Mesodermal cell (in vitro differentiated cells): ENCODE results near the gene ARHGAP36. TPM values are rescaled to one million over a fixed set of nuclear protein-coding genes. Genes with fewer than 3 reads are reported as not detected.

ENCODE experiments used
- H3K27ac ChIP-seq: 2 replicates; pipeline ENCODE4 v1.7.0; 2013; ENCODE audit warnings: mild to moderate bottlenecking, low read depth, low read length, moderate library complexity; ENCODE audit not compliant: severe bottlenecking
- H3K36me3 ChIP-seq: 2 replicates; pipeline ENCODE4 v1.7.1; 2013; ENCODE audit warnings: mild to moderate bottlenecking, low read length, moderate library complexity; ENCODE audit not compliant: control insufficient read depth, insufficient read depth
- H3K4me1 ChIP-seq: one replicate; pipeline ENCODE4 v1.7.1; 2013; ENCODE audit warnings: mild to moderate bottlenecking, low read length; ENCODE audit not compliant: insufficient read depth, control insufficient read depth, poor library complexity, severe bottlenecking
- H3K4me3 ChIP-seq: 2 replicates; pipeline ENCODE4 v1.7.0; 2013; ENCODE audit warnings: low read length, control low read depth, mild to moderate bottlenecking; ENCODE audit not compliant: insufficient read depth, poor library complexity, severe bottlenecking; ENCODE audit errors: extremely low read depth
- H3K9me3 ChIP-seq: 2 replicates; pipeline ENCODE4 v1.7.1; 2013; ENCODE audit warnings: mild to moderate bottlenecking, low read length, moderate library complexity; ENCODE audit not compliant: control insufficient read depth
- WGBS, 2 experiments: methylation state at CpG; one replicate each; pipeline ENCODE4 v1.1.5; 2013; ENCODE audit warnings: missing lambda C conversion rate in 2 of 2; ENCODE audit not compliant: insufficient coverage in 2 of 2; 5-methylcytosine and 5-hydroxymethylcytosine counted together
- polyA plus RNA-seq, 2 experiments: library from polyadenylated mRNA; stranded (reverse); fragments of 50-300 nt; gene quantifications; one replicate each; pipeline ENCODE4 v1.2.3, GENCODE V29; 2013

ARHGAP36 gene
- polyA plus RNA-seq (2013, experiment 1 of 2): 0.18 TPM
- not detected for polyA plus RNA-seq (2013, experiment 2 of 2)

DNA sequence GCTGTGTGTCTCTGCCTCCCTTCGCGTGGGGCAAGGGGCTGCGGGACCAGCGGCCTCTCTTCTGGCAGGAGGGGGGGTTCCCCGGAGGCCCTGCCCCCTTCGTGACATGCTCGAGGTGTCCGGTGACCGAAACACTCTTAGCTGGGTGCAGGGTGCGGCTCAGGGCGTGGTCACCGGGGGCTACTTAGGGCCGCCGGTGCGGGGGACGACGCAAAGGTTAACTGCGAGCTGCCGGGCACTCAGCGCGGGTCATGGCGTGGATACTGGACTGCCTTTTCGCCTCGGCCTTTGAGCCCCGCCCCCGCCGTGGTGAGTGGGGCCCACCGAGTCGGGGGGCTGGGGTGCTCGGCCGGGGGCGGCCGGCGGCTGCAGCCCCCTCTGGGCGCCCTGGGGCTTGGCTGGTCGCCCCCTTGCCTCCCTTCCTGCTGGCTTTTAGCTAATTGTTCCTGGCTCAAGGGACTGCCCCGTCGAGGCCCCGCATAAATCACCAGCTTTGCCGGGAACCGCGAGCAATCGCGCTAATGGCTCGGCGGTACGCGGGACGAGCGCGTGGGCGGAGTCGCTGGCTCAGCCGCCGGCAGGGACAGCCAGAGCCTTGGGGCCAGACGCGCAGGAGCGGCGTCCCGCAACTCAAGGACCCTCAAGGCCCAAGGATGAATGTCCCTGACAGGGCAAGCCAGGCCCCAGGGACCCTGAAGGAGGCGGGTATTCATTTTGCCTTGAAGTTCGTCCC is at the start of gene ARHGAP36:
Gene ARHGAP36 (plus strand): TSS at position 211 of the 733 bp plus-strand sequence. CDS start 23,320 bp downstream, outside the sequence.
- H3K27ac ChIP-seq: no peak within 1 kb of the TSS
- H3K36me3 ChIP-seq: no peaks in the 10 kb centered on the region
- whole genome bisulfite sequencing, 2 experiments: 9 to 24% methylated on average over 7 to 35 of the region's 62 CpGs
- no peaks in the 10 kb centered on the region for H3K9me3 ChIP-seq
- H3K4me1 ChIP-seq: no peaks in the 10 kb centered on the region
- no peak within 1 kb of the TSS for H3K4me3 ChIP-seq

DNA sequence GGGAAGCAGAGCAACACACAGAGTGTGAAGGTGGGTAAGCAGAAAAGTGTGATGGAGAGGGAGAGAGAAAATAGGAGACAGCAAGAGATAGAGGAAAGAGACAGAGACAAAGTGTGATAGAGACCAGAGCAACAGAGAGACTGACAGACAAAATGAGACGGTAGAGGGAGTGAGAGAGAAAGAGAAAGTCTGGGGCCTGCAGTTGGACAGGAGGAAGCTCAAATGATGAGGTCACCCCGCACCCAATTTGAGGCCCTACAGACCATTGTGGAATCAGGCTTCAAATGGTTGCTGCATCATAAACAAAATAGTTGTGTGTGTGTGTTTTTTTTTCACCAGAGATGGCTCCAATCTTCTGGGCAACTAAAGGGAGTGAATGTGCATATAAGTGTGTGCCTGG is 48.0 kb upstream of the ARHGAP36 start:
- 63 to 100% methylated on average over 1 to 2 of the region's 2 CpGs for WGBS, 2 experiments
- no peak overlapping the region for H3K4me3 ChIP-seq
- H3K36me3 ChIP-seq: no peaks in the 10 kb centered on the region
- H3K9me3 ChIP-seq: no peaks in the 10 kb centered on the region
- H3K27ac ChIP-seq: no peak overlapping the region
- peaks cover 4% of the 10 kb centered on the region for H3K4me1 ChIP-seq

DNA sequence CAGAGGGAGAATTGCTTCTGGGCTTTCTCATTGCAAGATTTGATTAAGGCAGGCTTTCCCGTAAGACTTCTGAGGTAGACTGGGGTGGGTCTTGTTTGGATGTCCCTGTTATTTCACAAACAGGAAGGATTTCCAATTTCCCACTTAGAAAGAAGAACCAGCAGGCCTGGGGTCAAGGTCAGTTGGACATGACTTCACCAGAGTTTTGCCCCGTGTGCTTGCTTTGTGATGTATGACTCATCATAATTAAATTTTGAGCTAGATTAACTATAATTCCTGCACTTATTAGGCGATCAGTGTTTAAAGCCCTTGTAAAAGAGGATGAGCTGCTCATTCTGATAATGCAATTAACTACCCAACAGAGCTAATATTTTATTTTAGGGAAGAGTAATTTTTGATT is 32.8 kb upstream of the ARHGAP36 start:
- Histone ChIP-seq H3K4me1 (no peaks in the 10 kb centered on the region), H3K4me3 (no peak overlapping the region), H3K9me3 (no peaks in the 10 kb centered on the region), H3K36me3 (no peaks in the 10 kb centered on the region), H3K27ac (no peak overlapping the region)
- no CpG with 5 or more reads among the region's 3 CpGs for WGBS, 2 experiments

GRCh38 chrX:131032354-131033230 is 25.6 kb upstream of the ARHGAP36 start:
- WGBS, 2 experiments: no CpG with 5 or more reads among the region's 2 CpGs
- H3K4me1 ChIP-seq: no peaks in the 10 kb centered on the region
- no peaks in the 10 kb centered on the region for H3K36me3 ChIP-seq
- H3K27ac ChIP-seq: no peak overlapping the region
- H3K4me3 ChIP-seq: no peak overlapping the region
- H3K9me3 ChIP-seq: no peaks in the 10 kb centered on the region

GRCh38 chrX:131034063-131034462 is 24.1 kb upstream of the ARHGAP36 start:
- Histone ChIP-seq H3K4me1 (no peaks in the 10 kb centered on the region), H3K27ac (no peak overlapping the region), H3K4me3 (no peak overlapping the region), H3K9me3 (no peaks in the 10 kb centered on the region), H3K36me3 (no peaks in the 10 kb centered on the region)
- 95 to 100% methylated on average over 1 to 4 of the region's 7 CpGs for WGBS, 2 experiments

DNA sequence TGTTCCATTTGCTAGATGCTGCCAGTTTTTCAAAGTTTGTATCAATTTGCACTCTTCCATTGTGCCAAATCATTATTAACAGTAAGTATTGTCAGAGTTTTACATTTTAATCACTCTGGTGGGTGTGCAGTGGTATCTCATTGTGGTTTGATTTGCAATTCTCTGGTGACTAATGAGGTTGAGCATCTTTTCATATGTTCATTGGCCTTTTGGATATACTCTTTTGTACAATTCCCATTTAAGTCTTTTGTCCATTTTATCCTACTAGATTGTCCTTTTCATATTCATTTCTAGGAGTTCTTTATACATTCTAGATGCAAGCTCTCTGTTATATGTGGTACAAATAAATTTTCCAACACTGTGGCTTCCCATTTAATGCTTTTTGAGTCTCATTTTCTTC is 17.4 kb upstream of the ARHGAP36 start:
- Histone ChIP-seq H3K4me1 (no peaks in the 10 kb centered on the region), H3K36me3 (no peaks in the 10 kb centered on the region), H3K4me3 (no peak overlapping the region), H3K27ac (no peak overlapping the region), H3K9me3 (no peaks in the 10 kb centered on the region)

DNA sequence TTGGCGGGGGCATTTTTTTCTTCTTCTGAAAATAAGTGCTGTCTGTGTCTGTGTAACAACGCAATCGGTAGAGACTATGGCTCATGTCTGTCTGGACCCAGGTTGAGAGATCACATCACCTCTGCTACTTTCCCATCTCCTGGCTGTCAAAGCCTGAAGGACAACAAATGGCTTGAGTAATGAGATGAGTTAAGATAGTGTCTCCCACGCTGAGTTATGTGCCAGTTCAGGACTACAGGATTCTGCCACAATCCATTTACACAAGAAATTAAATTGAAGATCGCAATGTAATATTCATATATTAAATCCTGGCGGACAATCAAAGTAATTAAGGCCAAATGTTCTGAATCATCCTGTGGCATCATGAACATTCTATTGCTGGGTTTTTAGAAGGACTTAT is 16.5 kb upstream of the ARHGAP36 start:
- Histone ChIP-seq H3K27ac (no peak overlapping the region), H3K9me3 (no peaks in the 10 kb centered on the region)
- WGBS, 2 experiments: no CpG with 5 or more reads among the region's 6 CpGs

GRCh38 chrX:131045726-131046125 is 12.4 kb upstream of the ARHGAP36 start:
- no peaks in the 10 kb centered on the region for H3K4me1 ChIP-seq
- H3K4me3 ChIP-seq: no peak overlapping the region
- no peaks in the 10 kb centered on the region for H3K9me3 ChIP-seq
- no peaks in the 10 kb centered on the region for H3K36me3 ChIP-seq
- no peak overlapping the region for H3K27ac ChIP-seq
- 93% methylated on average over 3 of the region's 5 CpGs; no CpG with 5 or more reads in 1 of the 2 experiments for WGBS, 2 experiments

More for the DNA sequence above, 16.5 kb upstream of the ARHGAP36 start:
- no peak overlapping the region for H3K4me3 ChIP-seq
- no peaks in the 10 kb centered on the region for H3K36me3 ChIP-seq
- H3K4me1 ChIP-seq: no peaks in the 10 kb centered on the region

GRCh38 chrX:131046596-131046995 is 11.6 kb upstream of the ARHGAP36 start:
- 29% methylated on average over 4 of the region's 5 CpGs; no CpG with 5 or more reads in 1 of the 2 experiments for WGBS, 2 experiments
- Histone ChIP-seq H3K4me1 (no peaks in the 10 kb centered on the region), H3K9me3 (no peaks in the 10 kb centered on the region), H3K4me3 (no peak overlapping the region), H3K36me3 (no peaks in the 10 kb centered on the region), H3K27ac (no peak overlapping the region)

GRCh38 chrX:131047180-131047579 is 11.0 kb upstream of the ARHGAP36 start:
- no peaks in the 10 kb centered on the region for H3K9me3 ChIP-seq
- H3K27ac ChIP-seq: no peak overlapping the region
- H3K4me1 ChIP-seq: no peaks in the 10 kb centered on the region
- H3K36me3 ChIP-seq: no peaks in the 10 kb centered on the region
- WGBS, 2 experiments: 85 to 93% methylated on average over 2 to 7 of the region's 9 CpGs
- no peak overlapping the region for H3K4me3 ChIP-seq
